ENCODE data around the gene AKR1C2.

DNA sequence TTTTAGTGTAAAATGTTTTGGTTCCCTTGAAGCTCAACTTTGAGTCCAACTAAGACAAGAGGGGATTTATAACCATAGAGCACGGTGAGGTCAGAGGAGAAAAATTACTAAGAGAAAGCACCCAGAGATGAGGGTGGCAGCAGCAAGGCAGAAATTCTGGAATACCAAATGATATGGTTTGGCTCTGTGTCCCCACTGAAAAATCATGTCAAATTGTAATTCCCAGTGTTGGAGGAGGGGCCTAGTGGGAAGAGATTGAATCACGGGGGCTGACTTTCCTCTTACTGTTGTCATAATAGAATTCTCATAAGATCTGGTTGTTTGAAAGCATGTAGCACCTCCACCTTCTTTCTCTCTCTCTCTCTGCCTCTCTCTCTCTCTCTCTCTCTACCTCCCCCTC lies 59.8 kb downstream of the AKR1C2 start:
- TF ChIP-seq CTCF (IDR thresholded peaks at IDR 0.05) (no peak), EP300 (IDR thresholded peaks at IDR 0.05) (no peak), POLR2A (IDR thresholded peaks at IDR 0.05) (no peak)
